Neural progenitor cell (in vitro differentiated cells): Measurements from ENCODE around the gene RANBP1. TPM values are rescaled to one million over a fixed set of nuclear protein-coding genes. Genes with fewer than 3 reads are reported as not detected.

ENCODE experiments used
- DNase-seq: peaks from one replicate; pipeline ENCODE4 v3.0.0-alpha.2; 2016; ENCODE audit warnings: low spot score
- H2AFZ ChIP-seq: fragments of 200-600 bp; sonication (generic); replicated peaks from 2 replicates; pipeline ENCODE4 v1.6.1; 2016; ENCODE audit warnings: antibody characterized with exemption
- H3F3A ChIP-seq: fragments of 200-600 bp; sonication (generic); 2 replicates; pipeline ENCODE4 v1.6.1; 2016; ENCODE audit warnings: antibody characterized with exemption, low read depth
- H3K27ac ChIP-seq: fragments of 200-600 bp; sonication (generic); 2 replicates; pipeline ENCODE4 v1.5.1; 2016; ENCODE audit warnings: mild to moderate bottlenecking
- H3K27me3 ChIP-seq: fragments of 200-600 bp; sonication (generic); 2 replicates; pipeline ENCODE4 v1.6.1; 2016; ENCODE audit warnings: mild to moderate bottlenecking, moderate library complexity
- H3K36me3 ChIP-seq: fragments of 200-600 bp; sonication (generic); 2 replicates; pipeline ENCODE4 v1.5.1; 2016
- H3K4me1 ChIP-seq: fragments of 200-600 bp; sonication (generic); 2 replicates; pipeline ENCODE4 v1.6.1; 2016; ENCODE audit warnings: mixed run types
- H3K4me2 ChIP-seq: fragments of 200-600 bp; sonication (generic); 2 replicates; pipeline ENCODE4 v1.6.1; 2016
- H3K4me3 ChIP-seq: fragments of 200-600 bp; sonication (generic); 2 replicates; pipeline ENCODE4 v1.5.1; 2016
- H3K79me2 ChIP-seq: fragments of 200-600 bp; sonication (generic); 2 replicates; pipeline ENCODE4 v1.6.1; 2016; ENCODE audit warnings: low read depth
- H3K9ac ChIP-seq: fragments of 200-600 bp; sonication (generic); 2 replicates; pipeline ENCODE4 v1.6.1; 2016
- H3K9me3 ChIP-seq: fragments of 200-600 bp; sonication (generic); 2 replicates; pipeline ENCODE4 v1.5.1; 2016; ENCODE audit warnings: low read depth
- H4K20me1 ChIP-seq: fragments of 200-600 bp; sonication (generic); 2 replicates; pipeline ENCODE4 v1.6.1; 2016; ENCODE audit warnings: low read depth
- H3K27ac Mint-ChIP-seq: 3 replicates; pipeline ENCODE4 v1.8.0; 2021; ENCODE audit warnings: mixed read lengths
- H3K27me3 Mint-ChIP-seq: 2 replicates; pipeline ENCODE4 v1.8.0; 2022; ENCODE audit warnings: low read depth, mild to moderate bottlenecking, inconsistent platforms, moderate library complexity, mixed read lengths; ENCODE audit not compliant: insufficient read depth
- H3K36me3 Mint-ChIP-seq: 3 replicates; pipeline ENCODE4 v1.8.0; 2021; ENCODE audit warnings: mixed read lengths
- H3K4me1 Mint-ChIP-seq: 3 replicates; pipeline ENCODE4 v1.8.0; 2021; ENCODE audit warnings: mixed read lengths
- H3K4me3 Mint-ChIP-seq: 3 replicates; pipeline ENCODE4 v1.8.0; 2021; ENCODE audit warnings: mild to moderate bottlenecking, moderate library complexity, mixed read lengths
- H3K9me3 Mint-ChIP-seq: 3 replicates; pipeline ENCODE4 v1.8.0; 2020; ENCODE audit warnings: mixed read lengths
- CTCF ChIP-seq: fragments of 200-600 bp; sonication (generic); IDR thresholded peaks from 2 replicates; pipeline ENCODE4 v1.5.1; 2017; ENCODE audit warnings: antibody characterized with exemption, mild to moderate bottlenecking
- EZH2 ChIP-seq: fragments of 200-600 bp; sonication (generic); IDR thresholded peaks from 2 replicates; pipeline ENCODE4 v1.6.1; 2017; ENCODE audit warnings: antibody characterized with exemption, mild to moderate bottlenecking, moderate library complexity
- EZH2phosphoT487 ChIP-seq: fragments of 200-600 bp; sonication (generic); IDR thresholded peaks from 2 replicates; pipeline ENCODE4 v1.6.1; 2017; ENCODE audit warnings: antibody characterized with exemption
- total RNA-seq: library from RNA; depleted of rRNA; stranded (reverse); fragments of >200 nt; gene quantifications from 2 replicates; pipeline ENCODE4 v1.2.3, GENCODE V29; 2015; ENCODE audit warnings: low replicate concordance

RANBP1 gene
- total RNA-seq, 1 donor from 2014 or later: 918 TPM

- Mint-ChIP-seq H3K36me3 (peaks cover 20% of the 10 kb centered on the region), H3K4me1 (no peaks in the 10 kb centered on the region), H3K9me3 (no peaks in the 10 kb centered on the region), H3K27ac (no peak overlapping the region), H3K27me3 (peaks cover 8% of the 10 kb centered on the region), H3K4me3 (no peak overlapping the region)
- H3K27me3 ChIP-seq: no peaks in the 10 kb centered on the region
- no peak overlapping the region for H3K27ac ChIP-seq
- H2AFZ ChIP-seq: no peak overlapping the region
- H3K36me3 ChIP-seq: peaks cover 8% of the 10 kb centered on the region
- TF ChIP-seq EZH2: no peak
- TF ChIP-seq EZH2phosphoT487: no peak
- TF ChIP-seq CTCF: no peak
- no peaks in the 10 kb centered on the region for H3K9me3 ChIP-seq
- H3K4me2 ChIP-seq: no peak overlapping the region
- H3K9ac ChIP-seq: no peak overlapping the region
- DNase-seq: no peak
- H3K4me1 ChIP-seq: no peaks in the 10 kb centered on the region
- H4K20me1 ChIP-seq: peaks cover 67% of the 10 kb centered on the region
- peaks cover 29% of the 10 kb centered on the region for H3F3A ChIP-seq
- peaks cover 36% of the 10 kb centered on the region for H3K79me2 ChIP-seq
- no peak overlapping the region for H3K4me3 ChIP-seq
Measured at GRCh38 chr22:20106205-20106848, 9.6 kb upstream of the RANBP1 start.

GRCh38 chr22:20106849-20107237, 9.1 kb upstream of the RANBP1 start:
- Mint-ChIP-seq H3K4me3 (no peak overlapping the region), H3K36me3 (peaks cover 19% of the 10 kb centered on the region), H3K4me1 (no peaks in the 10 kb centered on the region), H3K27ac (no peak overlapping the region), H3K27me3 (peaks cover 8% of the 10 kb centered on the region), H3K9me3 (no peaks in the 10 kb centered on the region)
- Histone ChIP-seq H3F3A (peaks cover 34% of the 10 kb centered on the region), H3K4me1 (no peaks in the 10 kb centered on the region), H2AFZ (no peak overlapping the region), H3K36me3 (peaks cover 8% of the 10 kb centered on the region), H3K27me3 (no peaks in the 10 kb centered on the region), H4K20me1 (peaks cover 69% of the 10 kb centered on the region), H3K27ac (no peak overlapping the region), H3K4me3 (no peak overlapping the region), H3K79me2 (peaks cover 31% of the 10 kb centered on the region), H3K4me2 (no peak overlapping the region), H3K9me3 (no peaks in the 10 kb centered on the region), H3K9ac (no peak overlapping the region)
- DNase-seq: no peak
- TF ChIP-seq CTCF: no peak

- peaks cover 19% of the 10 kb centered on the region for H3K36me3 Mint-ChIP-seq
- H3K27me3 Mint-ChIP-seq: peaks cover 8% of the 10 kb centered on the region
- Histone ChIP-seq H3K4me2 (no peak overlapping the region), H3K9me3 (no peaks in the 10 kb centered on the region), H3K27ac (no peak overlapping the region), H3K4me3 (no peak overlapping the region), H3K36me3 (peaks cover 8% of the 10 kb centered on the region), H3F3A (peaks cover 38% of the 10 kb centered on the region), H4K20me1 (peaks cover 64% of the 10 kb centered on the region), H2AFZ (no peak overlapping the region), H3K9ac (no peak overlapping the region), H3K79me2 (peaks cover 24% of the 10 kb centered on the region), H3K27me3 (no peaks in the 10 kb centered on the region), H3K4me1 (no peaks in the 10 kb centered on the region)
- no peak overlapping the region for H3K27ac Mint-ChIP-seq
- no peak for DNase-seq
- H3K4me1 Mint-ChIP-seq: no peaks in the 10 kb centered on the region
- no peaks in the 10 kb centered on the region for H3K9me3 Mint-ChIP-seq
- no peak for TF ChIP-seq EZH2phosphoT487
- TF ChIP-seq CTCF: no peak
- no peak for TF ChIP-seq EZH2
- no peak overlapping the region for H3K4me3 Mint-ChIP-seq
Measured at GRCh38 chr22:20107471-20107901, 8.4 kb upstream of the RANBP1 start.
